ENCODE data around the gene PACSIN1.

Gene PACSIN1

DNA sequence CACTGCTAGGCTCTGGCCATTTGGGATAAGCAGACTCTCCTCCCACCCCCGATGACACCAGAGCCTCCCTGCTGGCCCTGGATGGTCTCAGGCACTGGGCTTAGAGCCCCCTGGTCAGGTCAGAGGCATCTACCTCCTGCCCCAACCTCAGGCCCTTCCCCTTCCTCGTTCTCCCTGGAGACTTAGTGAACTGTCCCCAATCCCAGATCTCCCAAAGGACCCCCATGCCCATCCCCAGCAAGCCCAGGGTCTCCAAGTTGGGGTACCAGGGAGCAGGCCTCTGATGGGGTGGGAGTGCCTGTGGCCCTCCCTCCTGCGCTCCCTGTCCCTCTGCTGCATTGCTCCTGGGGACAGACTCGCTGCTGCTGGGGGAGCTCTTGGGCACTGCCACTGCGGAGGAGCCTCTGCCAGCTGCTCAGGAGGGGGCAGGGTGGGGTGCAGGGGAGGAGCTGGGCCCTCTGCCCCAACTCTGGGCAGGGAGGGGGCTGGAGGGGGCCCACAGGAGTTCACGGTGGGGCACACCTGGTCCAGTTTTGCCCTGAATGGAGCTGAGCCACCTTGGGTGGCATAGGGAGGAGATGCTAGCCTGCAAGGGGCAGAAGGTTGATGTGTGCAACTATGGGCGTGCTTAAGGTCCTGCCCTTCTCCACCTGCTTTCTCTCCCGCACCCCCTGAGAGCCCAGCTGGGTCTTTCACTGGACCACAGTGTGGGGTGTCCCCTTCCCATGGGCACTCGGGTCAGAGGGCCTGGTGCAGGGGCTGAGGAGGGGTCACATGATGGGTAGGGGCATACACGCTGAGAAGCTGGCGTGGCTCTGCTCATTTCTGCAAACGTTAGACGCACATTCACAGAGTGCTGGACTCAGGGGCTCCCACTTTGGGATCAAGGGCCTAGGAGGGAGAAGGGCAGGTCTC is 49.9 kb downstream of the PACSIN1 start:
- no peak for DNase-seq

DNA sequence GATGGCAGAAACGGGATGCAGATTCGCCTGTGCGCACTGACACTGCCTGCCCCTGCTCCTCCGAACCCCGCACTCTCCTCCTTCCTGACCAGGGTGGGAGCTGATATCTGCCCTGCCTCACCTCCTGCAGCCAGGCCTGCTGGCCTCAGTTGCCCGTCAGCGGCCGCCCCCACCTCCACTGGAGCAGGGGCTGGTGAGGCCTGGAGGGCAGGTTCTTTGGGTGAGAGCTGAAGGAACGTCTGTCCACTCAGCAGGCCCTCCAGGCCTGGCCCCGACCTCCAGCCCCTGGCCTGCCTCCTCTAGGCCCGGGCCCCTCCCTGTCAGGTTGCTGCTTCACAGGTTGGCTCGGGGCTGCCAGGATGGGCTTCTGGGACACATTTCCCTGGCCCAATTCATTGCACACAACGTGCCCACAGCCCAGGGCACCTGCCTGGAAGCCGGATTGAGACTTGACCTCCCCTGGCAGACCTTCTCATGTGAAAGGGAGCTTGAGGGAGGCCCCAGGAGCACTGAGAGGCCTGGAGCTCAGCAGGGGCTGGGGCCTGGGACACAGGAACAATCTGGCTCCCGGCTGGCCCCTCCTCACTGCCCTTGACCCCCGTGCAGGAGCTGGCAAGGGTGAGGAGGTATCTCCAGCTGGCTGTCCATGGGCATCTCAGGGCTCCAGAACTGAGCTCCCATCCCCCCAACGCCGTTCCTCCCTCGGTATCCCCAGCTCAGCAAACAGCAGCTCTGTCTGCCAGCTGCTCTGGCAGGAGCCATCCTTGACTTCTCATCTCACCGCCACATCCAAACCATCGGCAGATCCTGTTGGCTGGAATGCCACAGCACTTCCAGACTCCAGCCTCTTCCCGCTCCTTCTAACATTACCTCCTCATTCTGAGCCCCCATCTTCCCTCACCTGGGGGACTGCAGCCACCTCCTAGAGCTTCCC is 50.8 kb downstream of the PACSIN1 start:
- DNase-seq = no peak

DNA sequence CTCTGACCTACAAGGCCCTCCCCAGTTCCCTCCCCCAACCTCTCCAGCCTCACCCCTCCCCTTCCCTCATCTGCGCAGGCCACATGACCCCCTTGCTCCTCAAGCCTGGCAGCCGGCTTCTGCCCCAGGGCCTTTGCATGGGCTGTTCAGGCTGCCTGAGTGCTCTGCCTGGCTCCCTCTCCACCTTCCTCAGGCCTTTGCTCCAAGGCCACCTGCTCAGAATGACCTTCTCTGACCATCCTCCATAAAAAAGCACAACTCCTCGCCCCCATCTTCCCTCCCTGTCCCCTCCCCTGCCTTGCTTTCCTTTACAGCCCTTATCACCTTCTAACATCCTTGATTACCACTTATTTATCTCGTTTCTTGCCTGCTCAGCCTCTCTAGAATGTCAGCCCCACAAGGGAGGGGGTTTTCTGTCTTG is 51.6 kb downstream of the PACSIN1 start:
- DNase-seq = no peak

DNA sequence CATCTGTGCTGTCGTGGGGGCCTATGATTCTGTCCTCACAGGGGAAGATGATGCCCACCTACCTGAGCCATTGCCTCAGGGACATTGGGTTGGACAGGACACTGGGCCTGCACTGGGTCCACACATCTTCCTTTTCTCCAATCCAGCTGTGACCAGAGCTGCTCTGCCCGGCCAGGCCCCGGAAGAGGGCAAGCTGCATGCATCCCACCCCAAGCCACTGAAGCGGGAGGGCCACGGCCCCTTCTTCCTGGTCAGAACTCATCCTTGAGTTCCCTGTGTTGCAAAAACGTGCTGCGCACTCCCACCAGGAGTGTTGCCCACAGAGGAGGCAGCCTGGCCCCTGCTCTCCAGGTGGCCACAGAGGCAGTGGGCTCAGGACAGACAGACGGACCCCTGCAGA is 52.1 kb downstream of the PACSIN1 start:
- no peak for DNase-seq

DNA sequence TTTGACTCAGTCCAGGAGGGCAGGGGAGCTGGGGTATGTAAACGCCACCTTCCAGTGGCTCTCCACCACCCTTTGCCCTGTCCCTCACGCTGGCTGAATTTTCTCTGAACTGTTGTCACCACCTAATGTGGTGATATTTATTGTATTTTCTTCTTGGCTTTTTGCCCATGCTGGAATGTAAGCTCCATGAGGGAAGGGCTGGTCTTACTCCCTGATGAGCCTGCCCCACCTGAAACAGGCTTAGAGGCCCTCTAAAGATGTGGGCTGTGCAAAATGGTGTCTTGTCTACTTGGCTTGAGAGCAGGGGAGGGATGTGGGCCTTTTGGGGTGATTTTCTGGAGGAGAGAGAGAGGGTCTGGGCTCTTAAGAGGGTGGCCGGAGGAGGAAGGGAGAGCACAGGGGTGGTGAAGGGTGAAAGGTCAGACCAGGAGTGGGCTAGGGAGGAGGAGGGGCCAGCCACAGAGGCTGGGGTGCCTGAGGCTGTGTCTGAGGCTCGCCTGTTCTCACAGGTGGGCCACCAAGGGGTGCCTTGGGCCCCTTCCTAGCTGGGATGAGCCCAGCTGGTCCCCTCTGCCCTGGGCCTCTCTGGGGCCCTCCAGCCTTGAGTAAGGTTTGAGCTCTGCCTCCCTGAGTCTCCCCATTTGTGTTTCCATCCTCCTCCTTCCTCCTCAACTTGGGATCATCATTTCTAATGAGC is 52.9 kb downstream of the PACSIN1 start:
- DNase-seq = no peak

DNA sequence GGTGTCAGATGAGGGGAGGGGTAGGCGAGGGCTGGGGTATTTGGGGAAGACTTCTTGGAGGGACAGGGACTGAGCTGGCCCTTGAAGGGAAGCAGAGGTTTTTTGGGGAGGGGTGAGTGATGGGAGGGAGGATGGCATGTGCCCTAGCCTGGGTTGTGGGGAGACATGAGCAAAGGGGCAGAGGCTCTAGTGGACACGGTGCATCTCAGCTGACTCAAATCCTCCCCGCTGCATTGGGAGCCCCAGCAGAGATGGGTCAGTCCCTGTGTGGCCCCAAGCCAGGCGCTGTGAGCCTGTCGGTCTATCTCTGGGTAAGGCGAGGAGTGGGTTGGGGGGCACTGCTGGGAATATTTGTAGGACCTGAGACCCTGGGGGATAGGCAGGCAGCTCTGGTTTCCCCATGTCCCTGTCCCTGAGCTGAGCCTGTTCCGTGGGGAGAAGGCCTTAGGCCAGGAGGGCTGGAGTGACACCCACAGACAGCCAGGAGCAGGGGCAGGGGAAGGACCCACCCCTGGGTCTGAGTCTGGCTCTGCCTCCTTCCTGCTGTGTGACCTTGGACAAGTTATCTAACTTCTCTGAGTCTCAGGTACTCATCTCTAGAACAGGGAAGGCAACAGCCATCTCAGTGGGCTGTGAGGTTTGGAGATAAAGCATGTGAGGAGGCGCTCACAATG is 54.2 kb downstream of the PACSIN1 start:
- no peak for DNase-seq

DNA sequence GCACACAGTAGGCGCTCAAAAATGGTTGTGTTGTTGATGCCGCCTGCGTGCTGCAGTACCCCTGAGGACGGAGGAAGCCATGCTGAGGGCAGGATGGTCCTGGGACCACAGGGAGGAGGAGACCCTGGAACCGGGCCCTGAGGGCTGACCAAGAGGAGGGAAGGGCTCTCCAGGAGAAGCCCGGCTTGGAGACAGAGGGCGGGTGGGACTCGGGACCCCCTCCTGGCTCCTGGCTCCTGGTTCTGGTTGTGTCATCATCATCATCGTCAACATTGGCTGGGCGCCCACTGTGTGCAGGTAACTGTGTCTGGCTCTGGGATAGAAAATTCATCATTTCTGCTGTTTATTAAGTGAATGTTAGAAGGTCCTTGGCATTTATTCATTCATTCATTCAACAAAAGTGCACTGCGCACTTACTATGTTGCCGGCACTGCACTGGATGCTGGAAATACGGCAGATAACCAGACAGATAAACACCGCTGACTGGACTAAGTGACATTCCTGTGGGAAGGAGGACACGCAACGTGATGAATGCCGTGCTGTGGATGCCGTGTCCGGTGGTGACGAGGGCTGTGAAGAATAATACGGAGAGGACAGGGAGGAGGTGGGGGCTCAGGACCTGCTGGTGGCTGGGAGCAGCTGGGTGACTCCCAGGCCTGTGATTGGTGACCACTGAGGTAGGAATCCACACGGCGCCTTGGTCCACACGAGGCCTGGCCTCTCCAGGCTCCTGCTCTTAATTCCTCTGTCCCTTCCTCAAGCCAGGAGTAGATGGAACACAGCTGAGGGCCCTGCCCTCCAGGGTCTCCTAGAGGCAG is 55.0 kb downstream of the PACSIN1 start:
- no peak for DNase-seq

DNA sequence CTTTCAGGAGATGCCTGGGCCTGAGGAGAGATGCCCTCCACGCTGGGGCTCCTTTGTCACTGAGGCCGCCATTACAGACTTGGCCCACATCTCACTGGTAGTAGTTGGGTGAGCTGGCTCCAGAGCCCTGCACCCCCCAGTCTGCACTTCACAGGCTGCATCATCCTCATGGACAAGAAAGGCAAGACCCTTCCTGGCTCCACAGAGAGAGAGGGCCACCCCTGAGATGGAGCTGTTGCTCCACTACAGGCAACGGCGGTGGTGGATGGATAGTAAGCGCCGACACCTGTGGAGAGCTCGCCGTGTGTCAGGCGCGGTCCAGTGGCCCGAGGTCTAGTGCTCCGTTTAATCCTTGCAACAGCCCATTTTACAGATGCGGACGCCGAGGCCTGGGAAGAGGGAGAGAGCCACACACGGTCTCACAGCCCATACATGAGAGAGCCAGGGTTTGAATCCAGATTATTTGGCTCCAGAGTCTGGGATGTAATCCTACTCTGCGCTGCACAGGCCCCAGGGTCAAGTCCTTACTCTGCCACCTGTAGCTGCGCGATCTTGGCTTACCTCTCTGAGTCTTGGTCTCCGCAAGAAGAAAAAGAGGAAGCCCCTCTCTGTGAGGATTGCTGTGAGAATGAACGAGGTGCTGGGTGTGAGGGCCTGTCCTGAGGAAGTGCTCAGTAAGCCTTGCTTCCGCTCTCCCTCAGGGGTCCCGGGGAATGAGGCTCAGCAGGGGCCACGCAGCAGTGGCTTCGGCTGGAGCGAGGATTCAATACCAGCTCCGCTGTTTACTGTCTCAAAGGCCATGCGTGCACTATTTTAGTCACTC is 55.8 kb downstream of the PACSIN1 start:
- no peak for DNase-seq

DNA sequence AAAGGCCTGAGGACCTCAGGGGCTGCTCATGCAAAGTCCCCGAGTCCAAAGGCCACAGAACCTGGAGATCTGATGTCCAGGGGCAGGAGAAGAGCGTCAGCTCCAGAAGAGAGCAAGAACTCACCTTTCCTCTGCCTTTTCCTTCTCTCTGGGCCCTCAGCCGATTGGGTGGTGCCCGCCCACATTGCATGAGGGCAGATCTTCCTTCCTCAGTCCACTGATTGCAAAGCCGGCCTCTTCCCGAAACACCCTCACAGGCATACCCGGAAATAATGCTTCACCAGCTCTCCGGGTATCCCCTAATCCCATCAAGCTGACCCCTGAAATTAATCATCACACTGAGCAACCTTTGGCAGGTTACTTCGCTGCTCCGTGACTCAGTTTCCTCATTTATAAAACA is 56.9 kb downstream of the PACSIN1 start:
- DNase-seq = no peak

DNA sequence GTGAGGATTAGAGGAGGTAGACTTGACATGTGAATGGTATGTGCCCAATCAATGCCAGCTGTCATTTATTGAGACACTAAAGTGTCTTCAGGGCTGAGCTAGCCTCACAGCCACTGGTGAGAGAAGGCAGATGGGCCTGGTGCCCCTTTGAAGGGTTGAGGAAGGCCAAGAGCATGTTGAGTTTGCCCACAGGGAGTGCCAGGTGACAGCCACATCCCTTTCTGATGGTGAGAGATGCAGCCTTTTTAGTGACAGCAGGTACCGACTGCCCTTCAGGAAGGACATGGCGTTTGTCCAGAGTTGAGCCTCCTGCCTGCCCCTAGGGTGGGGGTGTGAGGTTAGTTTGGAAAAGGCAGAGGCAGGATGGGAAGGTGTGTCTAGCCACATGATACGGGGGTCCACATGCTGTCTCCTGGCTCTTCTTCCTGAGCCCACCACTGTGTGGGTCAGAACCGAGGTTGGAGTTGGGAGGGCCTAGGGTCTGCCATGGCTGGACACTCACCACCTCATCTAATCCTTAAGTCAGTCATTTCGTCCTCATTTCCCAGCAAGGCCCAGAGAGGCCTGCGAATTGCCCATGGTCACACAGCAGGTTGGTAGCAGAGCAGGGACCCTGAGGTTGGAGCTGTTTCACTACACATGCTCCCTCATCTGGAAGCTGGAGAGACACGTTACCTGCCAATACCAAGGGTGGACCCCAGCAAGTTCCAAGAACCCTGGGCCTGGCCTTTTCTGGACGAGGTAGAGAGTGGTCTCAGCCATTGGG is 57.7 kb downstream of the PACSIN1 start:
- no peak for DNase-seq

DNA sequence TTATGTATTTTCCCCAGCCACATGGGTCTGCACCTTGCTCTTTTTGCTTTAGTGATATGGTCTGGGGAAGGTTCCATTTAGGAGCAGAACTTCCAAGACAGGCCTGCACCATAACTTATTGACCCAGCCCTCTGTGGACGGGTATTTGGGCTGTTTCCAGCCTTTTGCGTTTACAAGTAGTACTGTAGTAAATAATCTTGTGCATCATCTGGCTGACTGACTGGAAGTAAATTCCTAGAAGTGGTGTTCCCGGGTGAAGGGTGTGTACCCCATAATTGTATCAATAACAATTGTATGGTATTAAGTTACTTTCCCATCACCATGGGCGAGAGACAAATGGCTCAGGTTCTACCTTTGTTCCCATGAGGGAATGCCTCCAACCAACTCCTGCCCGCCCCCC is 58.6 kb downstream of the PACSIN1 start:
- no peak for DNase-seq

DNA sequence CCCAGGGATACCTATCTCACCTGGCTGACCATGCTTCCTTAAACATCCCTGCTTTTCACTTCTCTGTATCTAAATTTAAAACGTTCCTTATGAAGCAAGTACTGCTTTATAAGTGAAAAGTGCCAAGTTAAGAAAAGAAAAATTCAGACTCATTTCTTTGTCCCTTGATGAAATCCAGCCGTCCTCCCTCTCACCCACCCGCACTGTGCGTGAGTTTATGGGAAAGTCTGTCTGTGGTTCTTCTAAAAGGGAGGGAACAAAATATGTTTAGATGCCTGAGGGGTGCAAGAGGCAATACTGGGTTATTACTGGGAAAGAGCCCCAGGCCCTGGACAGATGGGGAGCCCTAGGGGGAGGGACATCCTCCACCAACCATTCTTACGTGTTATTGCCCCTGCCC is 59.1 kb downstream of the PACSIN1 start:
- no peak for DNase-seq

DNA sequence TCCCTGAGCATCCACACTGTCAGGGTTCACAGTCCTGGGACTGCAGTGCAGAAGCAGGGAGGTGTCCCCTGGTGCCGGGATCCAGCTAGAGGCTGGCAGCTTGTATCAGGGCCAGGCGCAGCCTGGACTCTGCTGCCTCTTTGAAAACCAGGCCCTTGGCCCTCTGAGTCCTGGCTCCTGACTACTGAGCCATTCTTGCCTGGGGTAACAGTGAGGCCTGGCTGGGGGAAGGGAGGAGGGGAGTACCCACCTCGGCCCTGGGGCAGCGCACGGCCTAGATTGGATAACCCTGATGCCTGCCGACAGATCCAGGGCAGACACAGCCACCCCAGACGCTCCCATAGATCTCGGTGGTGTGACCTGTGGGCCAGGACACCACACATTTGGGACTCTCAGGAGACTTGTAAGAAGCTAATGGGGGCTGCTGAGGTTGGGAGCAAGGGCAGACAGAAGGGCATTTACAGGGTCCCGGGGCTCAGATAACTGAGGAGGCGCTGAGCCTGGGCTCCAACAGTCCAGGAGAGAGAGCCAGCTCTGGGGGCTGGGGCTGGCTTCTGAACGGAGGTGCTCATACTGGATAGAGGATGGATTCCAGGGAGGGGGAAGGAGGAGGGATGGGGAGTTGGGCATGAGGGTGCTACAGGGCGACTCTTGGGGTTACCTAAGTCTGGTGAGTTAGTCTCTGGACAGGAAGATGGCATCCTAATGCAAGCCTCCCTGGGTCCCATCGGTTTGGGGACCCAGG is 59.7 kb downstream of the PACSIN1 start:
- DNase-seq = no peak

DNA sequence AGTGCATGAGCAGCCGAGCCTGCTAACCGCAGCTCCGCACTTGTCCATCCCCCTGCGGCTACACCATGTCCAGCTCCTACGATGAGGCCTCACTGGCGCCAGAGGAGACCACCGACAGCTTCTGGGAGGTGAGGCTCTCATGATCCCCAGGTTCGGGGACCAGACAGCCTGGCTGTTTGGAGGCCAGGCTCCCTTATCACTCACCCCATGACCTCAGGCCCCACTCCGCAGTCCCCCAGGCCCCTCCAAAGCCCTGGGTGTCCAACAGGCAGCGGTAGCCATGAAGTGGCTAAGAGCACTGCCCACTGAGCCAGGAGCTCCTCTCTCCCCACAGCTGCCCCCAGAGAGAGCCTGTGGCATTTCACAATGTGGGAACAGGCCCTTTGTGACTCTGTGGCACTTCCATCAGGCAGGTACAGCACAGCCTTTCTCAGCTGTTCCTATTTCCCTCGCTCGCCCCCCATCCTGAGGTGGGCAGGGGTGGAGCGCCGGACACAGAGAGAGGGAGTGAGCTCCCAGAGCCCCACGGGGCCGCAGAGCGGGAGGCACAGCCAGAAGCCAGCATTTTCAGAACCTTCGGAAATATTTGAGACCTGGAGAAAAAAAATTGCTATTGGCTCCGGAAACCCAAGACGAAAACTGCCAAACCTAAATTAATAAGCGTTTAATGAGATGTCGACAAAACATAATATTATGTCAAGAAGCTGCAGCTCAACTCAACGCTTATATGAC is 60.5 kb downstream of the PACSIN1 start:
- peak; percentile 3 for DNase-seq

DNA sequence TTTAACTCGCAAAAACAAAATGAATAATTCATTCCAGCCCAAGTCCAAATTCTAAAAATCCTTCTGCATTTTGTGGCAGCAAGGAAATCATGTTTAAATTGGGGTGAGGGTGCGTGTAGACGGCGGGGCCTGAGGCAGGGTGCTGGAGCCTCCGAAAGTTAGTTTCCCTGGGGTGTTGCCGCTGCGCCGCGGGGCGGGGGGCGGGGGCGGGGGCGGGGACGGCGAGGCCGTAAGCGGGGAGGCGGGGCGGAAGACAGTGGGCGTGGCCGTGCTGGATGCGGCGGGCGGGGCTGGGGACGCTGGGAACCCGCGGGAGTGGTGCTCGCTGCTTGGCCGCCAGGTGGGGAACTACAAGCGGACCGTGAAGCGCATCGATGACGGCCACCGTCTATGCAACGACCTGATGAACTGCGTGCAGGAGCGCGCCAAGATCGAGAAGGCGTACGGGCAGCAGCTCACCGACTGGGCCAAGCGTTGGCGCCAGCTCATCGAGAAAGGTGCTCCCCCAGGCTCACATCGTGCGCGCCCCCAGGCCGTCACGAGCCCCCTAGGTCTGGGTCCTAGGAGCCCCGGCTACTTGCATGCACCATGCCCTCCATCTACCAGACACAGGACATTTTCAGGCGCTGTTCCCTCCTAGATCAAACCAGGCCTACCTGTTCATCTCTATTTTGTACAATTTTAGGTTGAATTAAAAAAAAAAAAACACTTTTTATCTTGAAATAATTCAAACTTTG is 61.3 kb downstream of the PACSIN1 start:
- peak; percentile 87 for DNase-seq

DNA sequence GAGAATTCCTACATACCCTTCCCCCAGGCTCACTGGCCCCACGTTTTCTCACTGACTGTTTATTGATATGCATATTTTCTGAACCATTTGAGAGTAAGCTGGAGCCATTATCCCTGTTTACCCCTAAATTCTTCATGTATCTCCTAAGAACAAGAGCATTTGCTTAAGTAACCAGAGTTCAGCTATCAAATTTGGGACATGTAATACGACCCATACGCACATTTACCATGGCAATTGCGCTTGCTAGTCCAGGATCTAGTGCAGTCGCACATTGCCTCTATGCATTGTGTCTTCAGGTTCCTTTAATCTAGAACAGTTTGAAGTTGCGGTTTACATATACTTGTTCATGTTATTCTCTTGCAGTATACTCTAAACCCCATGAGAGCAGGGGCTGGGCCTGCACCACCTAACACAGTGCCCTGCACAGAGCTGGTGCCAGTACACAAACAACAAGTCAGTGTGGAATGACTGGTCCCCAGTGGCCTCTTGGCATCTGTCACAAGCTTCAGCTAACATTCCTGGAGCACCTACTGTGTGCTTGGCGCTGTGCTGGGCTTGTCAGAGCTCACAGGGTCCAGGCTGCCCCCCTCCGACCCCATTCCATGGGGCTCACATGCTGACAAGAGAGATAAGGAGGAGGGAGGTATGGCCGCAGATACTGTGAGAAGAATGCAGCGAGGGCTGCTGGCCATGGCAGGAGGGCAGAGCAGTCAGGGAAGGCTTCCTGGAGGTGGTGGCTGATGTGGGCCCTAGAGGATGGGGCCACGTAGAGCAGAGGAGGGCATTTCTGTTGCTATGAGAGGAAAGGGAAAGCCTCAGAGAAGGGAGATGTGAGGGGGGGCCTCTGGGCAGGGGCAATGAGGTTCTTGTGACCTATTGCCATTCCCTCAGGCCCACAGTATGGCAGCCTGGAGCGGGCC is 62.1 kb downstream of the PACSIN1 start:
- no peak for DNase-seq

Measured in fibroblast of upper back skin (primary cell).